ENCODE measurements around the gene ROR2. TPM values are rescaled to one million over a fixed set of nuclear protein-coding genes. Genes with fewer than 3 reads are reported as not detected.

ROR2 gene
- total RNA-seq, 2 experiments from 2014 or later: not detected

GRCh38 chr9:91730806-91731205 is 219.2 kb downstream of the ROR2 start:
- no peak overlapping the region for H3K4me3 Mint-ChIP-seq
- no peaks in the 10 kb centered on the region for H3K36me3 Mint-ChIP-seq (ENCODE audit: low read depth)
- DNase-seq: no peak

DNA sequence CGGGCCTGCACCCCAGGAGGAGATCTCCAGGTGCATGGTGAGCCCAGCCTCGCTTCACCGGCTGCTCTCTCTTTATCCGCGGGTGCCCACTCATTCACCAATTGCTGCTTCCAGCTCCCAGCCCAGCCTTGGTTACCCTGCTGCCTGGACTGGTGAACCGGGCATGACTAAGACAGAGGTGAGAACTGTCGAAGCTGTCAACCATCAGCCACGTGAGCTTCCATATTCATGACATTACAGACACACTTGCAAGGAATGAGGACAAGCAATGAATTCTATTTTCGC is 220.5 kb downstream of the ROR2 start:
- no peaks in the 10 kb centered on the region for H3K36me3 Mint-ChIP-seq (ENCODE audit: low read depth)
- CTCF ChIA-PET: interaction anchor here (0.6 to 1.3 kb wide), 2 partner anchors 602 to 814 kb away, joined by 3 to 4 read pairs; no protein-coding TSS in a partner anchor
- H3K4me1 Mint-ChIP-seq (ENCODE audit: low read depth): no peaks in the 10 kb centered on the region
- no peak for DNase-seq
- H3K4me3 Mint-ChIP-seq: no peak overlapping the region
- no peaks in the 10 kb centered on the region for H3K27me3 Mint-ChIP-seq (ENCODE audit: low read depth)
- H3K27ac Mint-ChIP-seq: no peak overlapping the region
- intact Hi-C loops (cut with micrococcal nuclease): loop anchor here (5.0 kb wide), 2 partner anchors 47 to 692 kb away; no protein-coding TSS in a partner anchor
- H3K9me3 Mint-ChIP-seq: no peaks in the 10 kb centered on the region

More at GRCh38 chr9:91730806-91731205, 219.2 kb downstream of the ROR2 start:
- H3K27ac Mint-ChIP-seq: no peak overlapping the region
- CTCF ChIA-PET: no interaction called here
- peaks cover 3% of the 10 kb centered on the region for H3K27me3 Mint-ChIP-seq (ENCODE audit: low read depth)
- intact Hi-C loops (cut with micrococcal nuclease): no loop called here
- no peaks in the 10 kb centered on the region for H3K4me1 Mint-ChIP-seq (ENCODE audit: low read depth)
- H3K9me3 Mint-ChIP-seq: no peaks in the 10 kb centered on the region

DNA sequence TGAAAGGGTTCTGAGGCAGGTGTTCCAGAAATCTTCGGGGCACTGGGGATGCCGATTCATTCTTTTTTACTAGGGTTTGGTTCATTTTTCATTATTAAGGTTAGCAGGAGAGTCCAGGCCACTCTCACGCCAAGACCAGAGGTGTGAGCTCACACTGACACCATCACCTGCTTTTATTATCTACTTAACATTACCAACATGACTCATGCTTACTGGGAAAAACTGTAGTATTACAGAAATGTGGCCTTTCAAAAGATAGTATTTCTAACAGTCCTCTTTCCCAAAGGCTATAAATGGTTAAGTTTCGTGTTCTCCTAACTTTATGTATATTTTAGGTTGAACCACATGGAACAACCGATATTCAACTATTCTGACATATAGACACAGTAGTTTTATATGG is 222.1 kb downstream of the ROR2 start:
- intact Hi-C loops (cut with micrococcal nuclease): loop anchor here (1.0 to 5.0 kb wide), 4 partner anchors 46 to 813 kb away; no protein-coding TSS in a partner anchor
- H3K27me3 Mint-ChIP-seq (ENCODE audit: low read depth): no peaks in the 10 kb centered on the region
- no peaks in the 10 kb centered on the region for H3K36me3 Mint-ChIP-seq (ENCODE audit: low read depth)
- H3K27ac Mint-ChIP-seq: no peak overlapping the region
- no peak overlapping the region for H3K4me3 Mint-ChIP-seq
- DNase-seq: no peak
- no peaks in the 10 kb centered on the region for H3K4me1 Mint-ChIP-seq (ENCODE audit: low read depth)
- CTCF ChIA-PET: interaction anchor here (0.6 to 2.3 kb wide), 4 partner anchors 21 to 813 kb away, joined by 3 to 17 read pairs (median 4); no protein-coding TSS in a partner anchor
- no peaks in the 10 kb centered on the region for H3K9me3 Mint-ChIP-seq

DNA sequence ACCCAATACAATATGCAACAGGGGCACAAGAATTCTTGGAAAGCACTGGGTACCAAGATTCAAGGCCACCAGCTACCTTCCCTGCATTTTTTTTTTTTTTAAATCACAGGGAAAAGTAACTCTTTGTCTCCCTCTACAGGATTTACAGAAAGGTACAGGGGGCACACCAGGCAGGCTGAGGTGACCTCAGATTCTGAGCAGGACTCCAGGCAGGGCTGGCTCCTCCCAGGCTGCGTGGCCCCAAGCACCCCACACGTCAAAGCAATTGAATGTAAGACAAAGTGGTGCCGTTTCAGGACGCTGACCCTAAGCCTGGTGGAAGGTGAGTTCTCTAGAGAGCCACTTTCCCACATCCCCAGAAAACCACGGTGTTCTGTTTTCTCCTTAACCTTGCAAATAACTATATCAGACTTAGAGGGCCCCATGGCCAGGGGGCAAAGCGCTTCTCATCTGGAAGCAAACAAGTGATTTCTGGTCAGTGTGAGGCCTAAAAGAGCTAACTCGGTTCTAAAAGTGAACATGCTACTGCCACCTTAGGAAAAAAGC is 222.6 kb downstream of the ROR2 start:
- H3K4me1 Mint-ChIP-seq (ENCODE audit: low read depth): no peaks in the 10 kb centered on the region
- CTCF ChIA-PET: interaction anchor here (0.6 to 2.3 kb wide), 14 partner anchors 9 to 1857 kb away, joined by 3 to 17 read pairs (median 4); no protein-coding TSS in a partner anchor
- H3K9me3 Mint-ChIP-seq: no peaks in the 10 kb centered on the region
- H3K27me3 Mint-ChIP-seq (ENCODE audit: low read depth): peaks cover 2% of the 10 kb centered on the region
- H3K36me3 Mint-ChIP-seq (ENCODE audit: low read depth): no peaks in the 10 kb centered on the region
- no peak overlapping the region for H3K4me3 Mint-ChIP-seq
- no peak overlapping the region for H3K27ac Mint-ChIP-seq
- peak; percentile 49 for DNase-seq
- intact Hi-C loops (cut with micrococcal nuclease): loop anchor here (1.0 to 5.0 kb wide), 4 partner anchors 45 to 812 kb away; no protein-coding TSS in a partner anchor

DNA sequence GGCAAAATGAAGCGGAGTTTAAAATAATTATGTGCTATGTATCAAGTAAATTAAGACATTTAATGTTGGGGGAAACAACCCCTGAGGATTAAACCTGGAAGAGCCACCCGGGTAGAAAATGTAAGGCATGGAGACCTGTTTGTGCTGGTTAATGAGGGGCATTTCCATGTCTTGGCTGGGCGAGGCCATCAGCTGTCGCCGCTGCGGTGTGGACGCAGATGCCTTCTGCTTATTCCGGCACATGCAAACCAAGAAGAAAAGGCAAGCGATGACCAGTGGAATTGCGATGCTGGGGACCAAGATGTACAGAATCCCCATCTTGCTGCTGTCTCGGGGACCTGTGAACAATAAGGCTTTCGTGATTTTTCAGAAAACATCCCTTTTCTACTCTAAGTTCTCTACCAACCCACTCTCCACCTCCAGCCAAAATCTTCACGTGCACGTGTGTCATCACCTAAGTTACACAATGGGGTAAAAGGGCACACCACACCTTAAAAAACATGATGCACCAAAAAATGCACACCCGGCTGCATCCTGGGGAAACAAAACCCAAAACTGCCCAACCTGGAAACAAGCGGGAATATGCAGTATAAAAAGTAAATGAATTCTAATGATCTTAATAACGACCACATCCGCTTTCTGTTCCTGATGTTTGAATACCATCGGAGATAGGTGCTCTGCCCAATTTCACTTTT is 223.5 kb downstream of the ROR2 start:
- H3K36me3 Mint-ChIP-seq (ENCODE audit: low read depth): no peaks in the 10 kb centered on the region
- no peaks in the 10 kb centered on the region for H3K9me3 Mint-ChIP-seq
- DNase-seq: no peak
- H3K4me1 Mint-ChIP-seq (ENCODE audit: low read depth): no peaks in the 10 kb centered on the region
- H3K4me3 Mint-ChIP-seq: no peak overlapping the region
- CTCF ChIA-PET: interaction anchor here (0.6 to 2.3 kb wide), 15 partner anchors 8 to 1856 kb away, joined by 3 to 17 read pairs (median 4); no protein-coding TSS in a partner anchor
- no peak overlapping the region for H3K27ac Mint-ChIP-seq
- intact Hi-C loops (cut with micrococcal nuclease): loop anchor here (1.0 to 5.0 kb wide), 4 partner anchors 44 to 811 kb away; no protein-coding TSS in a partner anchor
- peaks cover 5% of the 10 kb centered on the region for H3K27me3 Mint-ChIP-seq (ENCODE audit: low read depth)

DNA sequence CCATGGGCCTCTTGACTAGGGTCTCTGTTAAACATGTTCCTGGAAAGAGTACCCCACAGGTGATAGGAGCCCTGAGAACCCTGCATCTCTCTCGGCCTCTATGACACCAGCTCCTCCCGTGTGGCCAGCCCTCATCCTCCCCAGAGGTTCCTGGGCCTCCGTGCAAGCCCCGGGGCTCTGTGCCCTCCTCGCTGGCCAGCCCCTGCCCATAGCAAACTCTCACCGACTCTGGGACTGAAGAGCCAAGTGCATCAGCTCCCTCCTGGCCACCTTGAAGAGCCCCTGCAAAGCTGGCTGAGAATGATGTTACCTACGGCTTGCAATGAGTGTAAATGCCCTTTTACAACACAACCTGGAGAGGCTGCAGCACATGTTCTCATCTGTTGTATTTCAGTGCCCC is 224.4 kb downstream of the ROR2 start:
- Mint-ChIP-seq H3K4me1 (ENCODE audit: low read depth) (no peaks in the 10 kb centered on the region), H3K36me3 (ENCODE audit: low read depth) (no peaks in the 10 kb centered on the region), H3K27me3 (ENCODE audit: low read depth) (peaks cover 10% of the 10 kb centered on the region), H3K27ac (no peak overlapping the region), H3K9me3 (no peaks in the 10 kb centered on the region), H3K4me3 (no peak overlapping the region)
- no peak for DNase-seq
- intact Hi-C loops (cut with micrococcal nuclease): loop anchor here (2.0 to 5.0 kb wide), 3 partner anchors 43 to 688 kb away; no protein-coding TSS in a partner anchor
- CTCF ChIA-PET: interaction anchor here (1.1 to 2.3 kb wide), 2 partner anchors 299 to 810 kb away, joined by 3 to 17 read pairs; no protein-coding TSS in a partner anchor

GRCh38 chr9:91724609-91725505 is 225.2 kb downstream of the ROR2 start:
- no peak for DNase-seq
- no peak overlapping the region for H3K27ac Mint-ChIP-seq
- intact Hi-C loops (cut with micrococcal nuclease): loop anchor here (5.0 kb wide), 2 partner anchors 43 to 688 kb away; no protein-coding TSS in a partner anchor
- no peaks in the 10 kb centered on the region for H3K4me1 Mint-ChIP-seq (ENCODE audit: low read depth)
- no peaks in the 10 kb centered on the region for H3K9me3 Mint-ChIP-seq
- no peak overlapping the region for H3K4me3 Mint-ChIP-seq
- no peaks in the 10 kb centered on the region for H3K36me3 Mint-ChIP-seq (ENCODE audit: low read depth)
- H3K27me3 Mint-ChIP-seq (ENCODE audit: low read depth): peaks cover 16% of the 10 kb centered on the region
- CTCF ChIA-PET: interaction anchor here (1.2 to 1.4 kb wide), 2 partner anchors 10 to 63 kb away, joined by 3 read pairs; no protein-coding TSS in a partner anchor

GRCh38 chr9:91724068-91724440 is 226.0 kb downstream of the ROR2 start:
- Mint-ChIP-seq H3K4me1 (ENCODE audit: low read depth) (no peaks in the 10 kb centered on the region), H3K4me3 (no peak overlapping the region), H3K36me3 (ENCODE audit: low read depth) (no peaks in the 10 kb centered on the region), H3K27ac (no peak overlapping the region), H3K9me3 (no peaks in the 10 kb centered on the region), H3K27me3 (ENCODE audit: low read depth) (peaks cover 24% of the 10 kb centered on the region)
- CTCF ChIA-PET: interaction anchor here (1.2 to 1.4 kb wide), 2 partner anchors 11 to 62 kb away, joined by 3 read pairs; no protein-coding TSS in a partner anchor
- no peak for DNase-seq
- intact Hi-C loops (cut with micrococcal nuclease): no loop called here

DNA sequence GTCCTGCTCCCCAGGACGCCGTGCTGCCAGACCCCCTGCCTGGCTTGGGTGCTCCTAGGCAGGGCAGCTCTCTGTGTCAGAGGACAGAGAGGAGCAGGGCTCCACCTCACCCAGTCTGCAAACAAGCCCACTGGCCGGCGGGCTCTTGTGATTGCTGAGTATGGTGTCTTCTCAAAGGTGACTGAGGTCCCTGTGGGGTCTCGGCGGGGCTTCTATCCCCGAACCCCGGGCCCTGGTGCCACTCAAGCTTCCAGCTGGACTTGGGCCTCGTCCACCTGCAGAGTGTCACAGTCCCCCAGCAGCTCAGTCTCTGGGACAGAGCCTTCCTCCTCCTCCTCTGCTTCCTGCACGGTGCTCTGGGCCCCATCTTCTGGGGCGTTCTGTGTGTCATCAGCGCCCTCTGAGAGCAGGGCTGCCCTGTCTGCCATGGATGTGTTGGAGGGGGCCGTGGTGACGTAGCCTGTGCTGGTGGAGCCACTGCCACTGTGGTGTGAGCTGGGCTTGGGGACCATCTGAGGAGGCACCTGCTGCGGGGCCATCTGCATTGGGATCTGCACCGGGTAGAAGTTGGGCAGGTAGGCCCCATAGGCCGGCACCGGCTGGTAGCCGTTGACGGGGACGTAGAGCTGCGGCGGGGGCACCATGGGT is 226.5 kb downstream of the ROR2 start:
- H3K36me3 Mint-ChIP-seq (ENCODE audit: low read depth): no peaks in the 10 kb centered on the region
- H3K4me1 Mint-ChIP-seq (ENCODE audit: low read depth): no peaks in the 10 kb centered on the region
- intact Hi-C loops (cut with micrococcal nuclease): no loop called here
- H3K4me3 Mint-ChIP-seq: no peak overlapping the region
- H3K27me3 Mint-ChIP-seq (ENCODE audit: low read depth): peaks cover 26% of the 10 kb centered on the region
- no peaks in the 10 kb centered on the region for H3K9me3 Mint-ChIP-seq
- DNase-seq: no peak
- CTCF ChIA-PET: interaction anchor here (1.4 kb wide), 1 partner anchor 62 kb away, joined by 3 read pairs; no protein-coding TSS in a partner anchor
- H3K27ac Mint-ChIP-seq: no peak overlapping the region

GRCh38 chr9:91720751-91721705 is 229.0 kb downstream of the ROR2 start:
- CTCF ChIA-PET: interaction anchor here (1.1 kb wide), 1 partner anchor 30 kb away, joined by 3 read pairs; no protein-coding TSS in a partner anchor
- Mint-ChIP-seq H3K4me3 (no peak overlapping the region), H3K9me3 (peaks cover 6% of the 10 kb centered on the region), H3K27me3 (ENCODE audit: low read depth) (peaks cover 48% of the 10 kb centered on the region), H3K36me3 (ENCODE audit: low read depth) (no peaks in the 10 kb centered on the region), H3K4me1 (ENCODE audit: low read depth) (no peaks in the 10 kb centered on the region), H3K27ac (no peak overlapping the region)
- no peak for DNase-seq
- intact Hi-C loops (cut with micrococcal nuclease): no loop called here

- Mint-ChIP-seq H3K9me3 (peaks cover 6% of the 10 kb centered on the region), H3K4me3 (no peak overlapping the region), H3K36me3 (ENCODE audit: low read depth) (no peaks in the 10 kb centered on the region), H3K4me1 (ENCODE audit: low read depth) (no peaks in the 10 kb centered on the region), H3K27me3 (ENCODE audit: low read depth) (peaks cover 51% of the 10 kb centered on the region), H3K27ac (no peak overlapping the region)
- intact Hi-C loops (cut with micrococcal nuclease): no loop called here
- CTCF ChIA-PET: no interaction called here
- no peak for DNase-seq
Measured at GRCh38 chr9:91720313-91720712, 229.7 kb downstream of the ROR2 start.

Data from activated naive CD4-positive, alpha-beta T cell treated with anti-CD3 and anti-CD28 coated beads for 36 hours (primary cell).